ENCODE data around the gene FMNL3.
"Not testable (repeated sequence)": the region's sequence is repeated elsewhere in the genome, so short reads cannot be mapped to it uniquely, and the experiment has no call there.

FMNL3 gene

DNA sequence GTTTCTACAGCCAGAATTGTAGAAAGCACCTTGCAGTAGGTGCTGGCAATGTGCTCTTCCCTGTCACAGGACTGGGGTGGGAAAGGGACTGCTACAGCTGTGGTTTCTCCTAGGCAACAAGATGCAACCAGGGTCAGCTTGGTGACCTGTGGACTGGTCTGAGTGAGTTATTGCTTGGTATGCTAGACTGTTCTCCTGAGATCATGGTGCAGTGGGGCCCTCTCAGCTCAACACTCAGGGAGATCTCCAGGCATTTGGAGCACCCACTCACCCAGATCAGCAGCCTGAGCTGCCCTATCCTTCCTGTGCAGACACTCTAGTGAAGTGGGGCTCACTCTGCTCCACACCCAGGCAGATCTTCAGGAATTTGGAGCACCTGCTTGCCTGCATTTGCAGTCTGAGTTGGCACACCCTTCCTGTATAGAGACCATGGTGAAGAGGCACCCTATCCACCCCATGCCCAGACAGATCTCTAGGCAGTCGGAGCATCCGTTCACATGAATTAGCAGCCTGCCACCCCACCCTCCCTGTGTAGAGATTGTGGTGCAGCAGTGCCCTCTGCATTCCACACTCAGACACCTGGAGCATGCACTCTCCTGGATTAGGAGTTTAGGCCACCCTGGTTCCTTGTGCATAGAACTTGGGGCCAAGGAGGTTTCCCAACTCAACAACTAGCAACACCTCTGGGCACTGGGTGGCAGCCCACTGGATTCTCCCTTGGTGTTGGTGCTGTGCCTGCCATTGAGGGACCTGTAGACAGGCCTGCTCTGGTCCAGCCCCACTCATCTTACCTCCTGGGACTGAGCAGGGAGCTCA, 97.9 kb downstream of the FMNL3 start:
- in situ Hi-C loops (cut with HindIII; ENCODE audit: low sequenced_read_pairs): no loop called here

DNA sequence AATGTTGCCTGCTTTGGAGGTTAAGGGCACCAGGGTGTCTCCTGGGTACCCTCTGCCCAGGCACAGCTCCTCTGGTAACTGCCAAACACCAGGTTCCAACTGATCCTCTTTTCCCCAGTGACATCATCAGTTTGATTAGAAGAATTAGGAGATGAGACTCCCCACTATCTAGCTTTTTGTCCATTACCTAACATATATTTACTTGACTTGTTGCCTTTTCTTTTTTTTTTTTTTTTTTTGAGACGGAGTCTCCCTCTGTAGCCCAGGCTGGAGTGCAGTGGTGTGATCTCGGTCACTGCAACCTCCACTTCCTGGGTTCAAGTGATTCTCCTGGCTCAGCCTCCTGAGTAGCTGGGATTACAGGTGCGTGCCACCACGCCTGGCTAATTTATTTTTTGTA, 101.7 kb downstream of the FMNL3 start, which contains the start of gene FAM186B:
FAM186B (minus strand) TSS at position 101 of the 400 bp plus-strand sequence. CDS start 162 bp downstream, outside the sequence.
- in situ Hi-C loops (cut with HindIII; ENCODE audit: low sequenced_read_pairs): not testable (repeated sequence)

DNA sequence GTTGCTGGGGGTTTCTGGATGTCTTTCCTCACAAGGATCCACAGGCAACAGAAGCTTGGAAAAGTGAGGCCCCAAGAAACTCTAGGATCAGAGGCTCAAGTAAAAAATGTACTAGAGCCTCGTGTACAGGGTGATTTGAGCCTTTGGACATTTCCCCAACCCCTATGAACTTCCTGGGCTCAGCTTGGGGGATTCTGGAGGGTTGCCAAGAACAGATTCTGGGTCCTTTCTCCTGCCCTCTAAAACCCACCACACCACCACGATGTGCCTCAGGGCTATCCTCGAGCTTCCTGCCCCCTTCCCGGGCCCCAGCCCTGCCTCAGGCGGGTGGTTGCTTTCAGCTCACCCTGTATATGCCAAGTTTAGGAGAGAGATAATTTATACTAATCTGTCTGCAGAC, 102.3 kb downstream of the FMNL3 start:
- in situ Hi-C loops (cut with HindIII; ENCODE audit: low sequenced_read_pairs): no loop called here

DNA sequence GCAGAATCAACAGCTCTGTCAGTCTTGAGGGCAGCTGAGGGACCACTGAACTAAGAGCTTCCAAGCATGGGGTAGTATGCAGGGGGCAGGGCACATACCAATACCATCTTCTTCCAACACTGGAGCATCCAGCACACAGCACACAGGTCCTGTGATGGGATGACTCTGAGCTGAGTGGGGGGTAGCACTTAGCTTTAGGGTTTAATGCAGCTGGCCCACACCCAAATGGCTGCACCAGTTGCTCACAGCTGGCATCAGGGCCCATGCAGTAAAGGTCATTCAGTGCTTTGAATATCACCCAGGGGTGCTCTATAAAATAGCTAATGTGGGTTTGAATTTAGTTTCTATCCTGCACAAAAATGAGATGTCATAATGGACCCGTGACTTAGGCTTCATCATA, 103.5 kb downstream of the FMNL3 start:
- in situ Hi-C loops (cut with HindIII; ENCODE audit: low sequenced_read_pairs): no loop called here

DNA sequence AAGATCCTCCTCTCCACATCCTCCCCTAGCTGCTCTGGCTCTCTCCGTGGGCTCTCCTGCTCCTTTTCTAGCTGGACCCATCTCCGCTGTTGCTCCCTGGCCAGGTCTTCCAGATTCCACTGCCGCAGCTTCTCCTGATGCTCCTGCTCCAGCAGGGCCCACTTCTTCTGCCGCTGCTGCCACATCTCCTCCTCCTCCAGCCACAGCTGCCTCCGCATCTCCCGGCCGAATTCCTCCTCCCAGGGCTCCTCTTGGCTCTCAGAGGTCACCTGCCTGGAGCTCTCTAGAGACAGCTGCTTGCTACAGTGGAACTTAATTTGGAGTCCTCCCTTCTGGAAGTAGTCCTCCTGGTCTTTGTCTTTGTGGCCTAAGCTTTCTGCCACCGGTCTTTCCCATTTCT, 107.2 kb downstream of the FMNL3 start:
- in situ Hi-C loops (cut with HindIII; ENCODE audit: low sequenced_read_pairs): no loop called here

DNA sequence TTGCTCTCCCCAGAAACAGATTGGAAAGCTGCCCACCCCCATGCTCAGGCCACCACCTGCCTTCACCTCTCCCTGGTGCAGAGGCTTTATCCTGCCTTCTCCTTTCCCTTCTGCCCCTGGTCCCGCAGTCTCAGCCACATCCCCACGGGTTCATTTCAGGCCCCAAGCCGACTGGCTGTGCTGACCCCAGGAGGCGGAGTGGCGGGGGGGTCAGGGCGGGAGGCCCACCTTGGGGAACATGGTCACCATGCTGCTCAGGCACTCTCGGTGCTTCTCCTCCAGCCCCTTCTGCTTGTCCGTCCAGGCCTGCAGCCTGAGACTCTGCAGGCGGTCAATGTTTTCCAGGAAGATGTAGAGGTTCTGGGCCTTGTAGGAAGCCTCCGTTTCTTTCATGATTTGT, 108.7 kb downstream of the FMNL3 start:
- in situ Hi-C loops (cut with HindIII; ENCODE audit: low sequenced_read_pairs): no loop called here

DNA sequence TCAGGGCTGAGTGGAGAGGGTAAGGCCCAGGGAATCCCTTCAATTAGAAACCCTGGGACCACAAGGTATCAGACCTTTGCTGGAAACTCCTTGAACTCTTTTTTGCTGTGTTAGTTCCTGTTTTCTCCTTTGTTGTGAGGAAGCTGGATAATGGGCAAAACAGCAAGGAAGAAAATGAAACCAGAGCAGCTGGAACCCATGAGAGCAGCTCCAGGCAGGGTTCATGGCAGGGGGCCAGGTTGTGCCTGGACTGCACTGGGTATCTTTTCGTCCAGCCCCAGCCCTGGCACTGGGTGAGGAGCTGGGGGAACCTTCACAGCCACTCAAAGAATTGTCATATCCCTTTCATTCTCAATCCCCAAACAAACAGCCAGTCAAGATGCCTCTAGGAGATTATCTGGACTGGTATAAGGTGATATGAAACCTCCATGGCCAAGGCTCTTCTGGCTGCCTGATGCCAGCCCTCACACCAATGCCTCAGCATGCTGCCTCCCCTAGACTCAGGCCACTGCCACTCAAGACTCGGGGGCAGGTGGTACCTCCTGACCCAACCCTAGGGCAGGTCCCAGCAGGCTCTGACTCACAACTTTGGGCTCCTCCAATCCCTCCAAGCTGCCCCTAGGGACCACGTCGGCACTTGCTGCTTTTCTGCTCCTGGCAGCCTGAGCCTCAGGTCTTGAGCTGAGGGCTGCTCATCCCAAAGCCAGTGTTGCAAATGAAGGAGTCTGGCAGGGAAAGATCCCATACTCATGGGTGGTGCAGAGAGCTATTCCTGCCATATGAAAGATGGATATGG, 118.3 kb downstream of the FMNL3 start:
- in situ Hi-C loops (cut with HindIII; ENCODE audit: low sequenced_read_pairs): no loop called here

DNA sequence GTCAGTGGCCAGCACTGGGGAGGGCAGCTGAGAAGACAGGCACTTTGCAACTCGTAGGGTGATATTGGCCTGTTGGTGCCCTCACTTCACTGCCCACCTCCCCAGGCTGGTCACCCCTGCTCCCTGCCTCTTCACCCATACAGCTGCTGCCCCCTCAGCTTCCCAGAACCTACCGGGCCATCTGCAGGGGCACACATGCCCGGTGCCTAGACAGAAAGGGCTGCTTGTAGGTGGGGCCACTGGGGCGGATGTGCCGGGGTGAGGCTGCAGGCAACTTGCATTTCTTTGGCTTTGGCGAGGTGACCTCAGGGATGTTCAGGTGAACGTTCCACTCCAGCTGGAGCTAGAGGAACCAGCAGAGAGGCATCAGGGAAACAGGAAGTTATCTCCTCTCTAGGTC, 118.9 kb downstream of the FMNL3 start:
- in situ Hi-C loops (cut with HindIII; ENCODE audit: low sequenced_read_pairs): no loop called here

DNA sequence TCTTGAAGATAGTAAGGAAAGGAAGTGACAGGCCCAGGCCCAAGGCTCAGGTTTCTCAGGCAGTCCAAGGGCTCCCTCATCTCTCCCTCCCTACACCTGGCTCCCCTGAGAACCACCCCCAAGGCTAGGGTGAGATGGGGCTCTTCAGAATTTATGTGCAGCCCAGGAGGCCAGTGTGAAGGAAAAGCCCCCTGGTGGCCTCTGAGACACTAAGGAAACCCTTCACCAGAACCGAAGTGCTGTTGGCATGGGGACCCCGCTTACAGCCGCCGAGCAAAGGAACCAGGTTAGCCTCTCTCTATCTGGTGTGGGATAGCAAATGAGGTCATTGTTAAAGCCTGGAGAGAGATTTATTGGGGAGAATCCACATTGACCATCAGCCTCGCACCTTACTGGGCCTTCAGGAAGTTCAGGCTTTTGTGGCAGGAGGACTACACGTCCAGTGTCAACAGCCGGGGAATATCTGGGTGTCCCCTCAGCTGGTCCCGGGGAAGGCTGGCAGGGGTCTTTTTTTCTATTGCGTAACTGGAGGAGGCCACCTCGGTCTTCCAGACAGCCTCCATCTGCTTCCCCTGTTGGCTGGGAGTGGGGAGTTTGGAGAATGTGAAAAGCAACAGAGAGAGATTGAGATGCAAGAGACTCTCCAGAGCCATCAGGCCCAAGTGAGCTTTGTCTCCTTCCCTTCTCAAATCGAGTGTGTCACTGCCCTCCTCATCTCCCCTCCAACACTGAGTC, 119.9 kb downstream of the FMNL3 start:
- in situ Hi-C loops (cut with HindIII; ENCODE audit: low sequenced_read_pairs): no loop called here
